ENCODE measurements around the gene VAMP2.
A peak's percentile ranks its signal among the peaks of the same experiment; 100 is the strongest.

VAMP2 gene

GRCh38 chr17:8162233-8162996 lies at the start of gene VAMP2:
Gene VAMP2 (minus strand): TSS chr17:8162948. CDS start chr17:8162879, 69 bp downstream.
- H3K27me3 ChIP-seq (ENCODE audit: insufficient read depth, poor library complexity, severe bottlenecking), result no peaks in the 10 kb centered on the region
- peak within 1 kb of the TSS; percentile 73 for H3K27ac ChIP-seq (ENCODE audit: poor library complexity, severe bottlenecking)
- H3K36me3 ChIP-seq (ENCODE audit: low read depth), result peaks cover 31% of the 10 kb centered on the region
- no peak for DNase-seq (ENCODE audit: low spot score)
- peak; percentile 51 for ATAC-seq (ENCODE audit: low read depth)
- H3K4me1 ChIP-seq (ENCODE audit: insufficient read depth, poor library complexity, severe bottlenecking), result peaks cover 18% of the 10 kb centered on the region
- H3K4me3 ChIP-seq (ENCODE audit: severe bottlenecking), result peak within 1 kb of the TSS; percentile 93
- no peak for TF ChIP-seq CTCF (IDR thresholded peaks at IDR 0.05; ENCODE audit: poor library complexity, severe bottlenecking)
- no peaks in the 10 kb centered on the region for H3K9me3 ChIP-seq (ENCODE audit: severe bottlenecking)

- ATAC-seq (ENCODE audit: low read depth), result no peak
Measured at GRCh38 chr17:8210761-8211458, 48.2 kb upstream of the VAMP2 start.

GRCh38 chr17:8209907-8210760 lies 47.4 kb upstream of the VAMP2 start, which contains the start of gene AURKB:
Gene AURKB (minus strand): TSS chr17:8210575. CDS start chr17:8210224, 351 bp downstream.
- no peak for TF ChIP-seq CTCF (IDR thresholded peaks at IDR 0.05; ENCODE audit: poor library complexity, severe bottlenecking)
- no peaks in the 10 kb centered on the region for H3K9me3 ChIP-seq (ENCODE audit: severe bottlenecking)
- H3K4me1 ChIP-seq (ENCODE audit: insufficient read depth, poor library complexity, severe bottlenecking), result peaks cover 14% of the 10 kb centered on the region
- peak within 1 kb of the TSS; percentile 85 for H3K27ac ChIP-seq (ENCODE audit: poor library complexity, severe bottlenecking)
- H3K36me3 ChIP-seq (ENCODE audit: low read depth), result peaks cover 48% of the 10 kb centered on the region
- DNase-seq (ENCODE audit: low spot score) (peak; percentile 94), ATAC-seq (ENCODE audit: low read depth) (peak; percentile 93)
- H3K4me3 ChIP-seq (ENCODE audit: severe bottlenecking), result peak within 1 kb of the TSS; percentile 65
- H3K27me3 ChIP-seq (ENCODE audit: insufficient read depth, poor library complexity, severe bottlenecking), result no peaks in the 10 kb centered on the region

More at GRCh38 chr17:8210761-8211458, 48.2 kb upstream of the VAMP2 start:
- H3K4me1 ChIP-seq (ENCODE audit: insufficient read depth, poor library complexity, severe bottlenecking), result peaks cover 14% of the 10 kb centered on the region
- peak overlapping the region; percentile 65 for H3K4me3 ChIP-seq (ENCODE audit: severe bottlenecking)
- H3K9me3 ChIP-seq (ENCODE audit: severe bottlenecking), result no peaks in the 10 kb centered on the region
- H3K27me3 ChIP-seq (ENCODE audit: insufficient read depth, poor library complexity, severe bottlenecking), result no peaks in the 10 kb centered on the region
- no peak for DNase-seq (ENCODE audit: low spot score)
- peaks cover 40% of the 10 kb centered on the region for H3K36me3 ChIP-seq (ENCODE audit: low read depth)
- H3K27ac ChIP-seq (ENCODE audit: poor library complexity, severe bottlenecking), result peak overlapping the region; percentile 85
- no peak for TF ChIP-seq CTCF (IDR thresholded peaks at IDR 0.05; ENCODE audit: poor library complexity, severe bottlenecking)

GRCh38 chr17:8206536-8206935 lies 43.8 kb upstream of the VAMP2 start:
- no peaks in the 10 kb centered on the region for H3K9me3 ChIP-seq (ENCODE audit: severe bottlenecking)
- DNase-seq (ENCODE audit: low spot score), result no peak
- peaks cover 58% of the 10 kb centered on the region for H3K36me3 ChIP-seq (ENCODE audit: low read depth)
- no peaks in the 10 kb centered on the region for H3K27me3 ChIP-seq (ENCODE audit: insufficient read depth, poor library complexity, severe bottlenecking)
- H3K4me1 ChIP-seq (ENCODE audit: insufficient read depth, poor library complexity, severe bottlenecking), result peaks cover 14% of the 10 kb centered on the region
- H3K27ac ChIP-seq (ENCODE audit: poor library complexity, severe bottlenecking), result no peak overlapping the region
- no peak overlapping the region for H3K4me3 ChIP-seq (ENCODE audit: severe bottlenecking)
- TF ChIP-seq CTCF (IDR thresholded peaks at IDR 0.05; ENCODE audit: poor library complexity, severe bottlenecking), result no peak
- no peak for ATAC-seq (ENCODE audit: low read depth)
